Uterus (tissue), 4 donors: Measurements from ENCODE around the gene ANG. TPM values are rescaled to one million over a fixed set of nuclear protein-coding genes. Genes with fewer than 3 reads are reported as not detected.
"Not testable (repeated sequence)": the region's sequence is repeated elsewhere in the genome, so short reads cannot be mapped to it uniquely, and the experiment has no call there.

Experiments
- DNase-seq, 2 donors: peaks; one replicate each; pipeline ENCODE4 v3.0.0-alpha.2; 2019 to 2020
- H3K27ac ChIP-seq, 2 donors: fragments of 200-600 bp; sonication (generic); 1 replicate in 1 of 2; 2 replicates in 1 of 2; pipeline ENCODE4 v1.5.1; 2016 to 2018
- H3K27me3 ChIP-seq, 2 donors: fragments of 200-600 bp; sonication (generic); one replicate each; pipeline ENCODE4 v1.5.1; 2018 to 2019; ENCODE audit warnings: control low read depth in 1 of 2
- H3K36me3 ChIP-seq, 2 donors: fragments of 200-600 bp; sonication (generic); one replicate each; pipeline ENCODE4 v1.5.1; 2019; ENCODE audit warnings: control low read depth in 1 of 2
- H3K4me1 ChIP-seq, 2 donors: fragments of 200-600 bp; sonication (generic); one replicate each; pipeline ENCODE4 v1.5.1; 2018 to 2019; ENCODE audit warnings: control low read depth in 1 of 2
- H3K4me3 ChIP-seq, 2 donors: fragments of 200-600 bp; sonication (generic); 1 replicate in 1 of 2; 2 replicates in 1 of 2; pipeline ENCODE4 v1.5.1; 2018 to 2019; ENCODE audit warnings: mild to moderate bottlenecking in 1 of 2
- H3K9me3 ChIP-seq, 2 donors: fragments of 200-600 bp; sonication (generic); one replicate each; pipeline ENCODE4 v1.5.1; 2019; ENCODE audit warnings: control low read depth in 1 of 2
- CTCF ChIP-seq, 4 experiments: fragments of 200-600 bp in 2 of 4; fragments of 450-650 bp in 2 of 4; sonication (generic) in 2 of 4; IDR thresholded peaks; one replicate each; pipeline ENCODE4 v1.5.1; 2016 to 2019; ENCODE audit warnings: antibody characterized with exemption in 4 of 4, mild to moderate bottlenecking in 2 of 4, moderate library complexity in 1 of 4
- POLR2A ChIP-seq, 2 donors: fragments of 450-650 bp; IDR thresholded peaks; one replicate each; pipeline ENCODE4 v1.6.1; 2016; ENCODE audit warnings: antibody characterized with exemption in 2 of 2, mild to moderate bottlenecking in 1 of 2, moderate library complexity in 1 of 2
- intact Hi-C: fragments of 100-400 bp; cut with DNase I; formaldehyde crosslinking; loops from one replicate; pipeline ENCODE4 v1.15.1; 2023; ENCODE audit warnings: low total_unique reads
- total RNA-seq, 4 donors: library from RNA; depleted of rRNA in 3 of 4; stranded (reverse); fragments of >200 nt in 3 of 4; gene quantifications; one replicate each; pipeline versions ENCODE4 v1.1.0 to v1.2.4, GENCODE V29; 2014 to 2023
- donor health status: DM: yes; HTN: yes; CAD: no.

The ANG gene
- total RNA-seq, 4 donors from 2014 or later: 4.2 to 20.8 (median 12.2) TPM

GRCh38 chr14:20732979-20733635 lies 44.5 kb downstream of the ANG start:
- Histone ChIP-seq H3K27ac (no peak overlapping the region), H3K9me3 (no peaks in the 10 kb centered on the region), H3K4me1 (no peaks in the 10 kb centered on the region), H3K4me3 (no peak overlapping the region), H3K36me3 (no peaks in the 10 kb centered on the region), H3K27me3 (no peaks in the 10 kb centered on the region)
- no peak for DNase-seq
- intact Hi-C loops: no loop called here
- TF ChIP-seq CTCF (IDR thresholded peaks at IDR 0.05) (no peak), POLR2A (IDR thresholded peaks at IDR 0.05) (no peak)

- TF ChIP-seq CTCF (IDR thresholded peaks at IDR 0.05) (no peak), POLR2A (IDR thresholded peaks at IDR 0.05) (no peak)
- Histone ChIP-seq H3K27me3 (no peaks in the 10 kb centered on the region), H3K36me3 (no peaks in the 10 kb centered on the region), H3K4me1 (no peaks in the 10 kb centered on the region), H3K9me3 (no peaks in the 10 kb centered on the region), H3K4me3 (no peak overlapping the region), H3K27ac (no peak overlapping the region)
- DNase-seq: no peak
- intact Hi-C loops: no loop called here
These were observed 45.3 kb downstream of the ANG start for GRCh38 chr14:20733684-20734429.

DNA sequence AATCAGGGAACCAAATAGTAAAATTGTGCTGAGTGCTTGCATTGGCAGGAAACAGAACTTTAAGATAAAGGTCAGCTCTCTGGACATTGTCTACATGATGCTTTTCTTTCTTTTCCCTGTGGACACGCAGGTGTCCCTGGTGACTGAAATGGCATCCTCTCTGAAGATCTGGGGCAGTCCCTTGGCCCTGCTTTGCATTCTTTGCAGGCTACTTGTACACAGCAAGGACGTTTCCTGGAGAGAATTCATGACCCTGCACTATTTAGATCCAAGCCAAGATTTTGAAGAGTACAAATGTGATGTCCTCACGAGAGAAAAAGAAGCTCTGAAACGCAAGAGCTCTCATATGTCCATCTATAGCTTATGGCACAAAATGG lies 45.9 kb downstream of the ANG start:
- H3K4me1 ChIP-seq: no peaks in the 10 kb centered on the region
- no peaks in the 10 kb centered on the region for H3K9me3 ChIP-seq
- H3K27ac ChIP-seq: no peak overlapping the region
- intact Hi-C loops: no loop called here
- TF ChIP-seq CTCF (IDR thresholded peaks at IDR 0.05): no peak
- no peak for TF ChIP-seq POLR2A (IDR thresholded peaks at IDR 0.05)
- no peak overlapping the region for H3K4me3 ChIP-seq
- no peak for DNase-seq
- H3K27me3 ChIP-seq: no peaks in the 10 kb centered on the region
- no peaks in the 10 kb centered on the region for H3K36me3 ChIP-seq

DNA sequence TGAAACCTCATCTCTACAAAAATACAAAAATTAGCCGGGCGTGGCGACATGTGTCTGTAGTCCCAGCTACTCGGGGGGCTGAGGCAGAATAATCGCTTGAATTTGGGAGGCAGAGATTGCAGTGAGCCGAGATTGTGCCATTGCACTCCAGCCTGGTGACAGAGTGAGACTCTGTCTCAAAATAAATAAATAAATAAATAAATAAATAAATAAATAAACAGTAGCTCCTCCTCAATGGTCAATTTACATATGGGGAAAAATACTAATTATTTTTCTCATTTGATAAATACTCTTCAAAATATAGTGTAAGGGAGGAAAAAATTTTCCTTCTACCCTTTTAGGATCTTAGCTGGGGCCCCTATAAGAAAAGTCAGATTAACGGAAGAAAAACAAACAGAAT lies 49.7 kb downstream of the ANG start:
- DNase-seq, H3K27ac ChIP-seq, H3K36me3 ChIP-seq, intact Hi-C loops, H3K27me3 ChIP-seq, H3K4me3 ChIP-seq, H3K9me3 ChIP-seq, H3K4me1 ChIP-seq: not testable (repeated sequence)

GRCh38 chr14:20742132-20742531 lies 53.6 kb downstream of the ANG start:
- no peaks in the 10 kb centered on the region for H3K9me3 ChIP-seq
- H3K27me3 ChIP-seq: no peaks in the 10 kb centered on the region
- TF ChIP-seq CTCF (IDR thresholded peaks at IDR 0.05) (no peak), POLR2A (IDR thresholded peaks at IDR 0.05) (no peak)
- no peak for DNase-seq
- intact Hi-C loops: no loop called here
- no peaks in the 10 kb centered on the region for H3K36me3 ChIP-seq
- no peaks in the 10 kb centered on the region for H3K4me1 ChIP-seq
- H3K27ac ChIP-seq: no peak overlapping the region
- no peak overlapping the region for H3K4me3 ChIP-seq
